ENCODE data around the gene GRPR.
"Not testable (repeated sequence)": the region's sequence is repeated elsewhere in the genome, so short reads cannot be mapped to it uniquely, and the experiment has no call there.

Gene GRPR

GRCh38 chrX:16138108-16138427, 14.7 kb downstream of the GRPR start:
- DNase-seq = no peak

GRCh38 chrX:16140448-16140847, 17.1 kb downstream of the GRPR start:
- no peak for DNase-seq

- no peak for DNase-seq
Observed at GRCh38 chrX:16140983-16141382, 17.6 kb downstream of the GRPR start.

- no peak for DNase-seq
Observed at GRCh38 chrX:16141422-16142245, 18.3 kb downstream of the GRPR start.

GRCh38 chrX:16142246-16142558, 18.8 kb downstream of the GRPR start:
- DNase-seq = no peak

DNA sequence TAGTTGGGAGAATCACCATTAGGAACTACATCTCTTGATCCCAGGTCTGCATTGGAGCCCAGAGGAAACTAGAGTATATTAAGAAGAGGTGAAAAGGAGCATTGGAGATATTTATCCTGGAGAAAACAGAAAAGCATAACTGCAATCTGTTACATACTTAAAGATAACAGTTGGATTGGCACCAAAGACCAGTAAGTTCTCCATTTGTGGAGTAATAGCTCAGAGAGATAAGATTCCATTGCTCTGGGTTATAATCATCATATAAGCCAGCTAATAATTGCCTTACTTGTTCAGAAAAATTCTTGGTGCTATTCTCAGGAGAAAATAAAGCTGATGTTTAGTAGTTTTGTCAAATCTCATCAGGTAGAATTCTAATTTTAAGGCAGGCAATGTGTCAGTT, 20.6 kb downstream of the GRPR start:
- DNase-seq = no peak

GRCh38 chrX:16144420-16144819, 21.1 kb downstream of the GRPR start:
- DNase-seq = no peak

DNA sequence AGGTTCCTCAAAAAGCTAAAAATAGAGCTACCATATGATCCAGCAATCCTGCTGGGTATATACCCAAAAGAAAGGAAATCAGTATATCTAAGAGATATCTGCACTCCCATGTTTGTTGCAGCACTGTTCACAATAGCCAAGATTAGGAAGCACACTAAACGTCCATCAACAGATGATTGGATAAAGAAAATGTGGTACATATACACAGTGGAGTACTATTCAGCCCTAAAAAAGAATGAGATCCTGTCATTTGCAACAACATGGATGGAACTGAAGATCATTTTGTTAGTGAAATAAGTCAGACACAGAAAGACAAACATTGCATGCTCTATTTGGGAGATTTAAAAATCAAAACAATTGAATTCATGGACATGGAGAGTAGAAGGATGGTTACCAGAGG, 21.7 kb downstream of the GRPR start:
- not testable (repeated sequence) for DNase-seq

GRCh38 chrX:16145656-16146055, 22.3 kb downstream of the GRPR start:
- DNase-seq = no peak

- DNase-seq = no peak
Observed at GRCh38 chrX:16148896-16149295, 25.5 kb downstream of the GRPR start.

- peak; percentile 47 for DNase-seq
Observed at GRCh38 chrX:16155581-16156096, 32.3 kb downstream of the GRPR start.

DNA sequence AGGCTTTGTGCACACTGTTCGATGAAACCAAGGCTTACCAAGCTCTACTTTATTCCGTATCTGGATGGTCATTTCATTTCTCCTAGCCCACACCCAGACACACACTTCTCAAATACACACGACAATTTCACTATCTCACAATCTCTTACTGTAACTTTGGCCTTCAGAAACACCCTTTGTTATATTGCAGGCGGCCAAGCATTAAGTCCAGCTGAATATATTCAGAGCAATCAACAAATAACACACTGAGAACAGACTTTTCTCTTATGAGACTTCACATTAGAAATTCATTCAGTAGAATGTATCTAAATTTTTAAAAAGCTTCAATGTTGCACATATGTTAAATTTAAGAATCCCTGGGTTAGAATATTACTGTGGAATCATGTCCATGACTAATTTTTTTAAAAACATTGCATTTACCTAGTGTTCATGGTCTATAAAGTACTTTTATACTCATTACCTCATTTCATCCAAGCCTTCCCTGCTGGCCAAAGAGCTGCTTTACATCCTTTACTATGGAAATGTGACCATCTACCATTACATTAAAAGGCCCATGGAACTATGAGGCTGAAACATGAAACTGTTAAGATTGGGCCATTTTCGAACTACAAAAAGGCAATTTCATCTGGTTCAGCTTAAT, 33.4 kb downstream of the GRPR start:
- no peak for DNase-seq

- DNase-seq = no peak
Observed at GRCh38 chrX:16160729-16161128, 37.4 kb downstream of the GRPR start.

- DNase-seq = not testable (repeated sequence)
Observed at GRCh38 chrX:16161173-16161572, 37.8 kb downstream of the GRPR start.

DNA sequence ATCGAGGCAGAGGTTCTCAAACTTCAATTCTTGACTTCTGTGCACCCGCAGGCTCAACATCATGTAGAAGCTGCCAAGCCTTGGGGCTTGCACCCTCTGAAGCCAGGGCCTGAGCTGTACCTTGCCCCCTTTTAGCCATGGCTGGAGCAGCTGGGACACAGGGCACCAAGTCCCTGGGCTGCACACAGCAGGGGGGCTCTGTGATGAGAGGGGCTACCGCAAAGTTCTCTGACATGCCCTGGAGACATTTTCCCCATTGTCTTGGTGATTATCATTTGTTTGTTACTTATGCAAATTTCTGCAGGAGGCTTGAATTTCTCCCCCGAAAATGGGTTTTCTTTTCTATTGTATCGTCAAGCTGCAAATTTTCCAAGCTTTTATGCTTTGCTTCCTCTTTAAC, 39.0 kb downstream of the GRPR start:
- no peak for DNase-seq

DNA sequence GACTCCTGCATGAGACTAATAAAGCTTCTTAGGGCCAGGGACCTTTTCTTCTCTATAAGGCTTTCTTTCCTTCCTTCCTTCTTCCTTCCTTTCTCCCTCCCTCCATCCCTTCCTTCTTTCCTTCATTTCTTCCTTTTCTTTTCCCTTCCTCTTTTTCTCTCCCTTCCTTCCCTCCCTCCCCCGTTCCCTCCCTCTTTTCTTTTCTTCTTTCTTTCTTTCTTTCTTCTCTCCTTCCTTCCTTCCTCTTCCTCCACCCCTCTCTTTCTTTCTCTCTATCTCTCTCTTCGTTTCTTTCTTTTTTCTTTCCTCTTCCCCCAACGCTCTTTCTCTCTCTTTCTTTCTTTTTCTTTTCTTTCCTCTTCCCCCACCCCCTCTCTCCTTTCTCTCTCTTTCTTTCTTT, 41.4 kb downstream of the GRPR start:
- DNase-seq = no peak

- DNase-seq = no peak
Observed at GRCh38 chrX:16167181-16167580, 43.8 kb downstream of the GRPR start, which contains the start of gene MAGEB17. Gene MAGEB17 (plus strand): TSS chrX:16167481. CDS start chrX:16170383, 2,902 bp downstream.

DNA sequence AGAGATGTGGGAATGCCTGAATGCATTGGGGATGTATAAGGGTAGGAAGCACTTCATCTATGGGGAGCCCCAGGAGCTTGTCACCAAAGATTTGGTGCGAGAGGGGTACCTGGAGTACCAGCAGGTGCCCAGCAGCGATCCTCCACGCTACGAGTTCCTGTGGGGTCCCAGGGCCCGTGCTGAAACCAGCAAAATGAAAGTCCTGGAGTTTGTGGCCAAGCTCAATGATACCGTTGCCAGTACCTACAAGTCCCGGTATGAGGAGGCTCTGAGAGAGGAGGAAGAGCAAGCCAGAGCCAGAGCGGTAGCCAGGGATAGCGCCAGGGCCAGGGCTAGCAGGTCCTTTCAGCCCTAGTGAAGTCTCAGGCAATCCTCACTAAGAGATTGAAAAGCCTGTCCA, 47.7 kb downstream of the GRPR start:
- DNase-seq = no peak

DNA sequence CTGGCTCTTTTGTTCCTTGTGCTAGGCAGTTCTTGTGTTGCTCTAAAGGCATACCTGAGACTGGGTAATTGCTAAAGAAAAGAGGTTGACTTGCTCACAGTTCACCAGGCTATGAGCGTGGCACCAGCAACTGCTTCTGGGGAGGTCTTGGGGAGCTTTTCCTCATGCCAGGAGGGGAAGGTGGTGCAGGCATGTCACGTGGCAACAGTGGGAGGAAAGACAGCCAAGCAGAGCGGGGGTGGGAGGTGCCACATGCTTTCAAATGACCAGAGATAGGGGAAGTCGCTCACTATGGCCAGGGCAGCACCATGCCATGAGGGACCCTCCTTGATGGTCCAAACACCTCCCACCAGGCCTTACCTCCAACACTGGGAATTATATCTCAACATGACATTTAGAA, 48.6 kb downstream of the GRPR start:
- DNase-seq = no peak

- DNase-seq = no peak
Observed at GRCh38 chrX:16172391-16172790, 49.0 kb downstream of the GRPR start.

- no peak for DNase-seq
Observed at GRCh38 chrX:16175329-16176061, 52.1 kb downstream of the GRPR start.

DNA sequence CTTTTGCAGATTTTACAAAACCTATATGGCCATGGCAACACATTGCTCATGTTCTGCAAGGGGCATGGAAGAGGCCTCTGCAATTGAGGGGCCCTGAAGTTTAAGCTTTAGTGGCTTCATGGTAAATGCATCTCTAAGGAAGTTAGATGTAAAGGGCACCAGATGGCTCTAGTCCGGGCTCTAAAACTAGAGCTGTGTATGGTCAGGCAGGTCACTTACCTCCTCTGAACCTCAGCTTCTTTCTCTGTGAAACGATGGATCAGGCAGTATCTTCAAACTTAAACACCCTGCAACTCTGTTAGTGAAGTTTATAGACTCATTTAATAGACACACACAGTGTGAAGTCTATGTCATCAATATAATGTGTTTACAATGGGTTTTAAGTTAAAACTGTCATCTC, 53.9 kb downstream of the GRPR start:
- DNase-seq = no peak

- DNase-seq = not testable (repeated sequence)
Observed at GRCh38 chrX:16183843-16184242, 60.5 kb downstream of the GRPR start.

DNA sequence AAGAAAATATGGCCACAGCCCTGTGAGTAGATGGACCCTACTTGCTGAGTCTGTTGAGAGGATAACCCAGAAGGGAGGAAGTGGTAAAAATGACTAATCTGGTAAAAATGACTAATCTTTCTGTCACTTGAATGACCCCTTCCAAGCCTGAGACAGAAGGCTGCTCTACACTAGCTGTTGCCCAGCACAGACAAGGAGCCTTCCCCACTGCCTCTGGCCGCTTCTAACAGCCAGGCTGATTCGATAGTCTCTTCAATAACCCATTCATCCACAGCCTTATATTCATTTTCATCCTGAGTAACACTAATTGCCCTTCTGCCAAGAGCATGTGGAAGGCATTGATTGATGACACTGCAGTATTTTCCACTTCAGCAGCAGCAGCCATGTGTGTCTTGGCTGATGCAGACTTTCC, 62.4 kb downstream of the GRPR start:
- no peak for DNase-seq
